SHP77 (cell line): ENCODE data around the gene NDUFA3.
"Not testable (repeated sequence)": the region's sequence is repeated elsewhere in the genome, so short reads cannot be mapped to it uniquely, and the experiment has no call there.

Experiments used
- DNase-seq, 2 experiments: peaks; one replicate each; lab custom pipeline; 2025; lab: John Stamatoyannopoulos, UW

Gene NDUFA3

GRCh38 chr19:54102421-54103169 is at the start of gene NDUFA3:
Gene NDUFA3, plus strand, starts transcription at chr19:54102855. Its CDS starts 24 bp downstream, at chr19:54102879.
- DNase-seq, result peak; percentile 97 to 98

- DNase-seq, result no peak
These were observed 40.0 kb upstream of the NDUFA3 start for GRCh38 chr19:54062643-54063042.

GRCh38 chr19:54063350-54064116 is 39.1 kb upstream of the NDUFA3 start, which contains the start of gene VSTM1:
Gene VSTM1, minus strand, starts transcription at chr19:54063897. Its CDS starts 120 bp downstream, at chr19:54063777.
- no peak for DNase-seq

GRCh38 chr19:54069470-54069869 is 33.2 kb upstream of the NDUFA3 start:
- DNase-seq, result no peak

DNA sequence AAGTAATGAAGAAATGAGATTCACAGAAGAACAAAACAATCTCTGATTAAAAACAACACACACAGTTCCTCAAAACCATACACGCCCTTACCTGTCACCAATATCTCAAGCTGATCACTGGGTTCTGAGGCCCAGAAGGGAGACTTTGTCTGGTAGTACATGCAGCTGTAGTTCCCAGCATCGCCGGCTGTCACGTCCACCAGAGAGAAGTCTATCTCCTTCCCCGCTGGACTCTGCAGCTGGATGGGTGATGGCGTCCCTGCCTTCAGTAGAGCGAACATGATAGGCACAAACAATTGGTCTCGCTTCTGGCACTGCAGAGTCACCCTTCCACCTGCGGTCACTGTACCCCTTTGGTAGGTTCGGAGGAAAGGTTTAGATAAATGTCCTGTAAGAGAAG is 28.8 kb upstream of the NDUFA3 start:
- no peak for DNase-seq

DNA sequence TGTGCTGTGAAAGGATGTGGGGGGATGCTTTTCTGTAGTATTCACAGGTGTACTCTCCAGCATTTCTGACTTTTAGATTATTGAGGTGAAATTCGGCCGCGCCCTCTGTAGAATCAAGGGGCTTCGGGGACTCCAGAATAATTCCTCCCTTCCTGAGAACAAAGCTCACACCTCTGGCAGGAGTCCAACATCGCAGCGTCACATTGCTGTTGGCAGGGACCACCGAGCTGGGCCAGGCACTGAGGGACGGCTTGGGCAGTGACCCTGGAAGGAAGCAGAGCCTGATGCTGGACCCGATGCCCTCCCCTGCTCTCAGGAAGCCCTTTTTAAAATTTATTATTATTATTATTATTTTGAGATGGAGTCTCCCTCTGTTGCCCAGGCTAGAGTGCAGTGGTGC is 27.8 kb upstream of the NDUFA3 start:
- DNase-seq, result no peak

DNA sequence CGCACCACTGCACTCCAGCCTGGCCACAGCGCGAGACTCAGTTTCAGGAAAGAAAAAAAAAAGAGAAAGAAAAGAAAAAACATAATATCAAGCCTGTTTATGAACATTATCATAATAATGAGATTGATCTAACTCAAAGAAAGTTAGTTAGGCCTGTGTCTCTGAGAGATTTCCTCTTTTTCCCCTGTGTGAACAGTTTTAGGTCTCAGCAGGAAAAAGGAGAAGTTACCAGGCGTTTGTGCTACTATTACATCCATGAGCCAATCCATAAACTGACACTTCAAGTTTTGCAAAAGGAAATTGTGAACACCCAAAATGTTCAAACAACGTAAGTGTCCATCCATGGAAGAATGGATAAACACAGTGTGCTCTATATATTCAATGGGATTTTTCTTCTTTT is 25.3 kb upstream of the NDUFA3 start:
- DNase-seq, result no peak

- no peak for DNase-seq
These were observed 21.6 kb upstream of the NDUFA3 start, which contains the start of gene TARM1 for GRCh38 chr19:54081032-54081431. Gene TARM1, minus strand, starts transcription at chr19:54081365. Its CDS starts 25 bp downstream, at chr19:54081340.

DNA sequence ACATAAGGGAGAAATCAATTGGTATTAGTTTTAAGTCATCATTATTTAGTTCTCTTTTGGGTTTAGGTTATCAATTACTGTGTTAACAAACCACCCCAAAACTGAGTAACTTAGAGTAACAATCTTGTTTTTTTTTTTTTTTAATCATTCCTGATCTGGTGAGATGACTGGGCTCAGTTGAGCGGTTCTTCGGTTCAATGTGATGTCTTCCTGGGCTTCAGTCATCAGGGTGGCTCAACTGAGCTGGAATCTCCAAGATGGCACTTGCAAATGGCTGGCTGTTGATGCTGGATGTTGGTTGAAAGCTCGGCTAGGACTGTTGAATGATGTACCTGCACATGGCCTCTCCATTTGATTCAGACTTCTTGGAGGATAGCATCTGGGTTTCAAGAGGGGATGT is 18.2 kb upstream of the NDUFA3 start:
- no peak for DNase-seq

DNA sequence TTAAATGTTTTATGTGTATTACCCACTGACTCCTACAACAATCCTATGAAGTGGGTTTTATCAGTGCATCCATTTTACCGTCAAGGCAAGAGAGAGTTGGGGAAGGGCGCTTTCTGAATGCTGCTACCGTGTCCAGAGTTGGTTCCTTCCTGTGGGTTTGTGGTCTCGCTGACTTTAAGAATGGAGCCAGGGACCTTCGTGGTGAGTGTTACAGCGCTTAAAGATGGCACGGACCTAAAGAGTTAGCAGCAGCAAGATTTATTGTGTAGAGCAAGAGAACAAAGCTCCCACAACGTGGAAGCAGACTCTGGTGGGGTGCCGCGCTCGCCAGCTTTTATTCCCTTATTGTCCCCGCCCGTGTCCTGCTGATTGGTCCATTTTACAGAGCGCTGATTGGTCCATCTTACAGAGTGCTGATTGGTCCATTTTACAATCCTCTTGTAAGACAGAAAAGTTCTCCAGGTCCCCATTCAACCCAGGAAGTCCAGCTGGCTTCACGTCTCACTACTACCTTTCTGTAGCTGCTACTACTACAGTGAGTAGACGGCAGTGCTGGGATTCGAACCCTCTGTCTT is 8.1 kb upstream of the NDUFA3 start:
- DNase-seq, result no peak

- no peak for DNase-seq
These were observed 7.4 kb upstream of the NDUFA3 start for GRCh38 chr19:54095136-54095858.

GRCh38 chr19:54095859-54096616 is 6.6 kb upstream of the NDUFA3 start:
- peak in 1 of 2 experiments; percentile 36 for DNase-seq

GRCh38 chr19:54096617-54097106 is 6.0 kb upstream of the NDUFA3 start:
- DNase-seq, result no peak

DNA sequence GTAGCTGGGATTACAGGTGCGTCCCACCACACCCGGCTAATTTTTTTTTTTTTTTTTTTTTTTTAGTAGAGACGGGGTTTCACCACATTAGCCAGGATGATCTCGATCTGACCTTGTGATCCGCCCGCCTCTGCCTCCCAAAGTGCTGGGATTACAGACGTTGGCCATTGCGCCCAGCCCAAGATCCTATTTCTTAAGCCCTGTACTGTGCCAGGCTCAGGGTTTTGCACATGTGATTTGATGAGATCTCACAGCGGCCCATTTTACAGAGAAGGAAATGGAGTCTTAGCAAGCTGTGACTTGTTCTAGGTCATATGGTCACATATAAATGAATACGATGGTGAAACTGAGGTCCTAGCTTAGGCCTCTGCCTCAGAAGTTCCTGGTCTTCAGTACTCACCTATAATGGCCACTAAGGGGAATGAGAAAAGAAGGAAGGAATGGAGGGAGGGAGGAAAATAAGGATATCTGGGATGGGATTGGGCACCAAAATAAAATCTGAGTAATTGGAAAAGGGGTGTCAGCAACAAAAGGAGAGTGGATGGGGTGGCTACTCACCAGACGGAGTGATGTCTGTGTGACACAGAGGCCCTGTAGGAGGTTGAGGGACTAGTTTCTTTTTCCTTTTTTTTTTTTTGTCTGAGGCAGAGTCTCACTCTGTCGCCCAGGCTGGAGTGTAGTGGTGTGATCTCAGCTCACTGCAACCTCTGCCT is 3.3 kb upstream of the NDUFA3 start:
- DNase-seq, result no peak

DNA sequence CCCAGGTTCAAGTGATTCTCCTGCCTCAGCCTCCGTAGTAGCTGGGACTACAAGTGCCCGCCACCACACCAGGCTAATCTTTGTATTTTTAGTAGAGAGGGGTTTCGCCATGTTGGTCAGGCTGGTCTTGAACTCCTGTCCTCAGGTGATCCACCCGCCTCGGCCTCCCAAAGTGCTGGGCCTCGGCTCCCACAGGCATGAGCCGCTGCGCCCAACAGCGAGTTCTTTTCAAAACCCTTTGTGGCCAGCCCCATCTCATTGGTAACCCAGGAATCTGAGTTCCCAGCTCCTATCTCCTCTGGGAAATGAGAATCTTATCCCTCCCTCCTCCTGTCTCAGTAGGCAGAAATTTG is 2.8 kb upstream of the NDUFA3 start:
- not testable (repeated sequence) for DNase-seq

- DNase-seq, result no peak
These were observed 2.1 kb upstream of the NDUFA3 start, which contains the start of gene OSCAR for GRCh38 chr19:54100561-54100960. Gene OSCAR, minus strand, starts transcription at chr19:54100803. Its CDS starts 11 bp downstream, at chr19:54100792.

DNA sequence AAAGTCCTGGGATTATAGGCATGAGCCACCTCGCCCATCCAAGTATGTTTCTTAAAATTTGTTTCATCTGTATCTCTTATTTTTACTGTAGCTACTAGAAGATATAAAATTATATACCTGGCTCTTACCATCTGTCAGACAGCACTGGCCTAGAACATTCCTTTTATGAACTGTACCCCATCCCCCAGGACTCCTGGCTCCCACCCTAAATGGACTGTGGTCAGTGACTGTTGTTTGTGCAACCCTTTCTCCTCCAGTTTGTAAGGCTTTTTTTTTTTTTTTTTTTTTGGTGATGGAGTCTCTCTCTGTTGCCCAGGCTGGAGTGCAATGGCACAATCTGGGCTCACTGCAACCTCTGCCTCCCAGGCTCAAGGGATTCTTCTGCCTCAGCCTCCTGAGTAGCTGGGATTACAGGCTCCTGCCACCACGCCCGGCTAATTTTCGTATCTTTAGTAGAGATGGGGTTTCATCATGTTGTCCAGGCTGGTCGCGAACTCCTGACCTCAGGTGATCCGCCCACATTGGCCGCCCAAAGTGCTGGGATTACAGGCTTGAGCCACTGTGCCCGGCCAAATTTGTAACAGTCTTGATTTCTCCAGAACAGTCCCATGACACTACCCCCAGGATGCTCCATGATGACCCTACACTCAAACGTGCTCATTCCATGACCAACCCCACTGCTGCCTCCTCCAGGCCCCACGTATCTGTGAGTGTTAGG is 2.5 kb downstream of the NDUFA3 start:
- DNase-seq, result no peak

DNA sequence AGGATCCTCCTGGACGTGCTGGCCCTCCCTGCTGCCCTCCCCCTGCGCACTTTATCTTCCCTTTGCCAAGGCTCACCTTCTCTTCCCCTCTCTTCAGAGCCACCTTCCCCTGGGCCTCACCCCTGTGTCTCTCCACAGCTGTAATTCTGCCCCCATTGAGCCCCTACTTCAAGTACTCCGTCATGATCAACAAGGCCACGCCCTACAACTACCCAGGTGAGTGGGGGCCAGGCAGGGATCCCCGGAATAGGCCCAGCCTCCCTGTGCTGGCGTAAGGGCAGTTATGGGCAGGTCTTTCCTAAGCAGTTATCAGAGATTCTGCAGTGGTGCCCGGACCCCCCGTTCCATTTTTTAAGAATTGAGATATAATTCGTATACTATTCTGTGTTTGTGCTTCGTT is 3.1 kb downstream of the NDUFA3 start:
- no peak for DNase-seq

- no peak for DNase-seq
These were observed 4.1 kb downstream of the NDUFA3 start for GRCh38 chr19:54106716-54107115.
